A673 (cell line): ENCODE measurements around the gene PPP1R37.

Experiments
- EZH2 ChIP-seq: fragments of 200-600 bp; sonication (generic); IDR thresholded peaks from 2 replicates; pipeline ENCODE4 v1.6.1; 2017; ENCODE audit warnings: borderline replicate concordance, low read depth, mild to moderate bottlenecking, mixed read lengths, antibody characterized with exemption, low read length; ENCODE audit not compliant: poor library complexity, severe bottlenecking
- TF ChIP-seq, protein P1 (sequence below): fragments of 300-800, 200-600 bp; sonication (generic); conservative IDR thresholded peaks from 2 replicates; pipeline ENCODE4 v1.5.1; 2017; ENCODE audit warnings: low read depth, mild to moderate bottlenecking, antibody characterized with exemption, low read length, moderate library complexity, mixed read lengths

GRCh38 chr19:45117671-45118070 is 24.7 kb downstream of the PPP1R37 start:
- TF ChIP-seq, protein P1, sequence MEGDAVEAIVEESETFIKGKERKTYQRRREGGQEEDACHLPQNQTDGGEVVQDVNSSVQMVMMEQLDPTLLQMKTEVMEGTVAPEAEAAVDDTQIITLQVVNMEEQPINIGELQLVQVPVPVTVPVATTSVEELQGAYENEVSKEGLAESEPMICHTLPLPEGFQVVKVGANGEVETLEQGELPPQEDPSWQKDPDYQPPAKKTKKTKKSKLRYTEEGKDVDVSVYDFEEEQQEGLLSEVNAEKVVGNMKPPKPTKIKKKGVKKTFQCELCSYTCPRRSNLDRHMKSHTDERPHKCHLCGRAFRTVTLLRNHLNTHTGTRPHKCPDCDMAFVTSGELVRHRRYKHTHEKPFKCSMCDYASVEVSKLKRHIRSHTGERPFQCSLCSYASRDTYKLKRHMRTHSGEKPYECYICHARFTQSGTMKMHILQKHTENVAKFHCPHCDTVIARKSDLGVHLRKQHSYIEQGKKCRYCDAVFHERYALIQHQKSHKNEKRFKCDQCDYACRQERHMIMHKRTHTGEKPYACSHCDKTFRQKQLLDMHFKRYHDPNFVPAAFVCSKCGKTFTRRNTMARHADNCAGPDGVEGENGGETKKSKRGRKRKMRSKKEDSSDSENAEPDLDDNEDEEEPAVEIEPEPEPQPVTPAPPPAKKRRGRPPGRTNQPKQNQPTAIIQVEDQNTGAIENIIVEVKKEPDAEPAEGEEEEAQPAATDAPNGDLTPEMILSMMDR = no peak
- TF ChIP-seq EZH2 = no peak
